ENCODE measurements around the gene DMXL1. TPM values are rescaled to one million over a fixed set of nuclear protein-coding genes. Genes with fewer than 3 reads are reported as not detected.

Gene DMXL1
- polyA plus RNA-seq, 1 of the 3 experiments (the other 2 are of a cell fraction): 6.6 TPM

DNA sequence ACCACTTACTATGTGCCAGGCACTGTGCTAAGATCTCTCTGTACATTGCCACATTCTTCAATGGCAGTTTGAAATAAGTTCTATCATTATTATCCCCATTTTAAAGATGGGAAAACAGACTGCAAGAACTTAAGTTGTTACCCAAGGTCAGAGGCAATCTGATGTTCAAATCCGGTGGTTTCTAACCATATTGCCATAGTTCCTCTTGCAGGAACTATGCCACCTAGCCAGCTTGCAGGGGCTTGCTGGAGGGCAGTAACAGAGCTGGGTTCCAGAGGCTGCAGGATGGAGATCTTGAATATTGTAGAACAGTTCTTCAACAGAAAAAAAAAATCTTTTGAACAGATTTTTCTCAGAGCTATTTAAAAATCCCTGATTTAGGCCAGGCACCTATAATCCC is 213.1 kb downstream of the DMXL1 start:
- no peak for DNase-seq
- Histone ChIP-seq H4K20me1 (ENCODE audit: insufficient read depth) (no peaks in the 10 kb centered on the region), H3K4me2 (no peak overlapping the region), H3K9me2 (no peaks in the 10 kb centered on the region), H2AFZ (ENCODE audit: low read depth) (no peak overlapping the region), H3F3A (replicated peaks; ENCODE audit: insufficient read depth) (peaks cover 8% of the 10 kb centered on the region), H3K36me3 (replicated peaks in 1 of 2; ENCODE audit: control insufficient read depth in 1 of 2, insufficient read depth in 2 of 2, low read length in 1 of 2) (no peaks in the 10 kb centered on the region), H3K9me3 (no peaks in the 10 kb centered on the region), H3K27ac (ENCODE audit: low read depth in 2 of 2, low read length in 1 of 2) (no peak overlapping the region), H3K4me3 (ENCODE audit: low read depth in 2 of 2, low read length in 1 of 2) (no peak overlapping the region), H3K4me1 (ENCODE audit: control insufficient read depth in 1 of 2, insufficient read depth in 2 of 2, low read depth in 1 of 2, low read length in 1 of 2) (peaks cover 15 to 25% of the 10 kb centered on the region in 2 experiments), H3K9ac (no peak overlapping the region), H3K79me2 (ENCODE audit: insufficient read depth) (peaks cover 63% of the 10 kb centered on the region), H3K27me3 (ENCODE audit: insufficient read depth) (no peaks in the 10 kb centered on the region)
- WGBS (ENCODE audit: low lambda C conversion rate): 67% methylated on average over 1 of the region's 1 CpG
- ChIA-PET CTCF (interaction anchor here (0.9 to 1.9 kb wide), 2 partner anchors 28 to 128 kb away, joined by 3 to 5 read pairs; no protein-coding TSS in a partner anchor), POLR2A (no interaction called here)
- TF ChIP-seq EP300 (IDR thresholded peaks at IDR 0.05; ENCODE audit: borderline replicate concordance in 1 of 2, low read depth in 1 of 2, low read length in 1 of 2) (no peak), SMC3 (IDR thresholded peaks at IDR 0.05; ENCODE audit: low read depth, low read length) (no peak), MXI1 (IDR thresholded peaks at IDR 0.05; ENCODE audit: low read depth, low read length) (no peak), RAD21 (IDR thresholded peaks at IDR 0.05; ENCODE audit: low read length) (no peak), RFX5 (IDR thresholded peaks at IDR 0.05; ENCODE audit: low read length) (no peak), GATA2 (CRISPR knock-in tag; IDR thresholded peaks at IDR 0.05) (no peak), NRF1 (IDR thresholded peaks at IDR 0.05; ENCODE audit: low read depth, low read length) (no peak), EZH2phosphoT487 (IDR thresholded peaks at IDR 0.05; ENCODE audit: borderline replicate concordance, low read depth) (no peak)
- TF ChIP-seq, protein P1, sequence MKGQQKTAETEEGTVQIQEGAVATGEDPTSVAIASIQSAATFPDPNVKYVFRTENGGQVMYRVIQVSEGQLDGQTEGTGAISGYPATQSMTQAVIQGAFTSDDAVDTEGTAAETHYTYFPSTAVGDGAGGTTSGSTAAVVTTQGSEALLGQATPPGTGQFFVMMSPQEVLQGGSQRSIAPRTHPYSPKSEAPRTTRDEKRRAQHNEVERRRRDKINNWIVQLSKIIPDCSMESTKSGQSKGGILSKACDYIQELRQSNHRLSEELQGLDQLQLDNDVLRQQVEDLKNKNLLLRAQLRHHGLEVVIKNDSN (IDR thresholded peaks at IDR 0.05; ENCODE audit: borderline replicate concordance, low read depth): no peak
- TF ChIP-seq, protein P2, sequence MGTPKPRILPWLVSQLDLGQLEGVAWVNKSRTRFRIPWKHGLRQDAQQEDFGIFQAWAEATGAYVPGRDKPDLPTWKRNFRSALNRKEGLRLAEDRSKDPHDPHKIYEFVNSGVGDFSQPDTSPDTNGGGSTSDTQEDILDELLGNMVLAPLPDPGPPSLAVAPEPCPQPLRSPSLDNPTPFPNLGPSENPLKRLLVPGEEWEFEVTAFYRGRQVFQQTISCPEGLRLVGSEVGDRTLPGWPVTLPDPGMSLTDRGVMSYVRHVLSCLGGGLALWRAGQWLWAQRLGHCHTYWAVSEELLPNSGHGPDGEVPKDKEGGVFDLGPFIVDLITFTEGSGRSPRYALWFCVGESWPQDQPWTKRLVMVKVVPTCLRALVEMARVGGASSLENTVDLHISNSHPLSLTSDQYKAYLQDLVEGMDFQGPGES (IDR thresholded peaks at IDR 0.05; ENCODE audit: low read depth, low read length): no peak
- TF ChIP-seq, protein P3, sequence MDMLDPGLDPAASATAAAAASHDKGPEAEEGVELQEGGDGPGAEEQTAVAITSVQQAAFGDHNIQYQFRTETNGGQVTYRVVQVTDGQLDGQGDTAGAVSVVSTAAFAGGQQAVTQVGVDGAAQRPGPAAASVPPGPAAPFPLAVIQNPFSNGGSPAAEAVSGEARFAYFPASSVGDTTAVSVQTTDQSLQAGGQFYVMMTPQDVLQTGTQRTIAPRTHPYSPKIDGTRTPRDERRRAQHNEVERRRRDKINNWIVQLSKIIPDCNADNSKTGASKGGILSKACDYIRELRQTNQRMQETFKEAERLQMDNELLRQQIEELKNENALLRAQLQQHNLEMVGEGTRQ (IDR thresholded peaks at IDR 0.05; ENCODE audit: borderline replicate concordance, low read depth, low read length): no peak

DNA sequence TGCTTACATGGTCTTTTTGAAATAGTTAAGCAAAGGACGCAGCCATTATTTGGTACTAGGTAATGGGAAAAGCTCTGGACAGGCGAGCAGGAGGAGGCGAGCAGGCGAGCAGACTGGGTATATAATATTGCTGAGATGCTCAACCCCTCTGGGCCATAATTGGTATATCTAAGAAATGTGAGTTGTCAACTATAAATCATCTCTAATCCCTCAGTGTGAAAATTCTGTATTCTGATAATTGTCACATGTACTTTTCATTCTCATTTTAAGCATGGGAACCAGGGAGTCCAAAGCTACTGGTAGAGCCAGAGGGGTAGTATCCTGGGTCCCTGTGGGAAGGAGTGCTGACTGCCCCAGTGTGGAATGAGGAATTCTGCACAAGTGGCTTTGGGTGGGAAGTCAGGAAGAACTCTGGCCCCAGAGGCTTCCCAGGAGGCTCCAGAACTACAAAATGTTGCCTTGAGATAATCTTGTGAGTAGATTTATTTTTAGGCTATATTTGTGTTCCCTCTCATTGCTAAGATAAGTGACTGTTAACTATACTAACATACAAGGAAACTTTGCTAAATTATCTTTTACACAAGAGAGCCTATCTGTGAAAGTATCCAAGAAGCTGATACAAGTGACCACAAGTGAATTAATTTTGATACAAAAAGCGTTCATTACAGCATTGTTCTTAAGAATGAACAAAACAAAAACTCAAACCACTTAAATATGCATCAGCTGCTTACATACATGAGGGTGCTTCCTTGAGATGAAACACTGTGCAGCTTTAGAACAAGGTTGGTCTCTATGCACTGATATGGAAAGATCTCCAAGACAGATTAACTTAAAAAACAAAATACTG is 214.4 kb downstream of the DMXL1 start:
- Histone ChIP-seq H3K9me2 (no peaks in the 10 kb centered on the region), H3K36me3 (replicated peaks in 1 of 2; ENCODE audit: control insufficient read depth in 1 of 2, insufficient read depth in 2 of 2, low read length in 1 of 2) (no peaks in the 10 kb centered on the region), H2AFZ (ENCODE audit: low read depth) (no peak overlapping the region), H3K4me1 (ENCODE audit: control insufficient read depth in 1 of 2, insufficient read depth in 2 of 2, low read depth in 1 of 2, low read length in 1 of 2) (peaks cover 15 to 28% of the 10 kb centered on the region in 2 experiments), H3K79me2 (ENCODE audit: insufficient read depth) (peaks cover 64% of the 10 kb centered on the region), H3K27me3 (ENCODE audit: insufficient read depth) (no peaks in the 10 kb centered on the region), H4K20me1 (ENCODE audit: insufficient read depth) (no peaks in the 10 kb centered on the region), H3K27ac (ENCODE audit: low read depth in 2 of 2, low read length in 1 of 2) (peak overlapping the region in 1 of 2 experiments; percentile 31; a peak in 2 of 4 replicates), H3K9me3 (no peaks in the 10 kb centered on the region), H3F3A (replicated peaks; ENCODE audit: insufficient read depth) (peaks cover 12% of the 10 kb centered on the region), H3K4me3 (ENCODE audit: low read depth in 2 of 2, low read length in 1 of 2) (no peak overlapping the region), H3K9ac (no peak overlapping the region), H3K4me2 (peak overlapping the region; percentile 31; the same call in 1 of the 2 replicates)
- TF ChIP-seq ELF1 (IDR thresholded peaks at IDR 0.05) (no peak), POLR2AphosphoS5 (IDR thresholded peaks at IDR 0.05; ENCODE audit: low read depth, low read length) (no peak), FOSL2 (IDR thresholded peaks at IDR 0.05; ENCODE audit: borderline replicate concordance, low read depth) (no peak)
- TF ChIP-seq, protein P3 (IDR thresholded peaks at IDR 0.05; ENCODE audit: borderline replicate concordance, low read depth, low read length): no peak
- TF ChIP-seq, protein P4, sequence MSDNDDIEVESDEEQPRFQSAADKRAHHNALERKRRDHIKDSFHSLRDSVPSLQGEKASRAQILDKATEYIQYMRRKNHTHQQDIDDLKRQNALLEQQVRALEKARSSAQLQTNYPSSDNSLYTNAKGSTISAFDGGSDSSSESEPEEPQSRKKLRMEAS (IDR thresholded peaks at IDR 0.05; ENCODE audit: low read depth): no peak
- 93% methylated on average over 5 of the region's 5 CpGs for WGBS (ENCODE audit: low lambda C conversion rate)
- POLR2A ChIA-PET: no interaction called here
- CTCF ChIA-PET: interaction anchor here (1.9 kb wide), 1 partner anchor 27 kb away, joined by 5 read pairs; no protein-coding TSS in a partner anchor
- DNase-seq: no peak
